Osteoblast (primary cell): ENCODE measurements around the gene CACFD1. TPM values are rescaled to one million over a fixed set of nuclear protein-coding genes. Genes with fewer than 3 reads are reported as not detected.

Experiments used
- DNase-seq: peaks from one replicate; pipeline ENCODE4 v3.0.0; 2011; ENCODE audit warnings: low spot score, mixed read lengths; ENCODE audit not compliant: insufficient read length; ENCODE audit errors: missing footprints
- H2AFZ ChIP-seq: 2 replicates; pipeline ENCODE4 v1.6.0; 2011; ENCODE audit warnings: mild to moderate bottlenecking, low read length
- H3K27ac ChIP-seq: 2 replicates; pipeline ENCODE4 v1.5.1; 2011; ENCODE audit warnings: mild to moderate bottlenecking, low read depth, low read length, moderate library complexity
- H3K27me3 ChIP-seq: 2 replicates; pipeline ENCODE4 v1.6.0; 2012; ENCODE audit warnings: mild to moderate bottlenecking, control low read depth, inconsistent platforms, low read length, moderate library complexity; ENCODE audit not compliant: insufficient read depth
- H3K36me3 ChIP-seq: 2 replicates; pipeline ENCODE4 v1.5.1; 2011; ENCODE audit warnings: mild to moderate bottlenecking, low read length, control low read depth, moderate library complexity; ENCODE audit not compliant: insufficient read depth
- H3K4me1 ChIP-seq: 2 replicates; pipeline ENCODE4 v1.5.1; 2011; ENCODE audit warnings: mild to moderate bottlenecking, low read length, control low read depth, moderate library complexity; ENCODE audit not compliant: insufficient read depth
- H3K4me2 ChIP-seq: 2 replicates; pipeline ENCODE4 v1.6.0; 2011; ENCODE audit warnings: mild to moderate bottlenecking, low read length; ENCODE audit not compliant: insufficient read depth
- H3K4me3 ChIP-seq: fragments of 200-600 bp; sonication (generic); 3 replicates; pipeline ENCODE4 v1.5.1; 2012; ENCODE audit warnings: mild to moderate bottlenecking, low read length, inconsistent platforms; ENCODE audit not compliant: insufficient read depth
- H3K79me2 ChIP-seq: 2 replicates; pipeline ENCODE4 v1.6.0; 2012; ENCODE audit warnings: mild to moderate bottlenecking, low read length, control low read depth, inconsistent platforms; ENCODE audit not compliant: insufficient read depth
- H3K9me3 ChIP-seq: 2 replicates; pipeline ENCODE4 v1.5.1; 2011; ENCODE audit warnings: low read depth, low read length, control low read depth
- H4K20me1 ChIP-seq: 2 replicates; pipeline ENCODE4 v1.6.0; 2012; ENCODE audit warnings: mild to moderate bottlenecking, low read length, control low read depth; ENCODE audit not compliant: insufficient read depth
- total RNA-seq: library from RNA; depleted of rRNA; stranded (reverse); fragments of >200 nt; gene quantifications from 2 replicates; pipeline ENCODE4 v1.2.3, GENCODE V29; 2012
- TF ChIP-seq, protein P1 (sequence below): IDR thresholded peaks from 2 replicates; pipeline ENCODE4 v1.5.1; 2011; ENCODE audit warnings: mild to moderate bottlenecking, low read depth, low read length, moderate library complexity; ENCODE audit errors: extremely low read depth

Gene CACFD1
- total RNA-seq, 1 donor: 9.0 TPM

DNA sequence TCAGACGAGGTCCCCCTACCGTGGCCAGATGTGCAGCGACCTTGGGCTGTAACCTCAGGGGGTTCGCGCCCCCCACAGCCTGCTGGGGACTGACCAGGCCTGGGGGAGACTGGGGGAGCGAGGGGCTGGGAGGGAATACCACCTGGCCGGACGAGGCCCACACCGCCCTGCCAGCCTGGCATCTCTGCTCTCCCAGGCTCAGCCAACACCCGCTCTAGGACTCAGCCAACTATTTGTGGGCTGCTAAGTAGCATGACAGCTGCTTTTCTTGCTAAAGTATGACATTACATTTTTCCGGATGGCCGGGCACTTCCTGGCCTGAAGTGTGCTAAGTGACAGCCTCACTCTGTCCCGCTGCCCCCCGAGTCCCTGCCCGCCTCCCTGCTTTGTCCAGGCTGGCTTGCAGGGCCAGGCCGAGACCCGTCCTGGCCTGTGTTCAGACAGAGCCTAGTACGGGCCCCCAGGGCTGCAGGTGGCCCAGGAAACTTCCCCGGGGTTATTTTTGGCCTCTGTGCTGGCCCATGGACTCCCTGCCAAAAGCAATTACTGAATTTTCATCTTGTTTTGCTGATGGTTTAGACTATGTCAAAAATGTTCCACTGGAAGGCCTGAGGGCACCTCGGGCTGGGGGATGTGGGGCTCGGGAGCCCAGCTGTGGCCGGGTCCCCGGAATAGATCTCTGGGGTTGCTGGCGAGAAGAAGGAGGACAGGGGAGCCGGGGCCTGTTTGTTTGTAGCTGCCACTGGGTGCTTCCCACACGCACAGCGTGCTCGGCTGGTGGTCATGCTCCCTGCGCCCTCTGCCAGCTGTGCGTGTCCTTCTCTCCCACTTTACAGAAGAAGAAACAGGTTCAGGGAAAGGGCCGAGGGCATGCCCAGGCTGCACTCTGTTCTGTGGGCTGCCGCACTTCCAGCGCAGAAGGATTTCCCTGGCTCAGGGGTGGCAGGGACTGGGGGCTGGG lies 32.6 kb downstream of the CACFD1 start:
- H3K4me2 ChIP-seq: peak overlapping the region; percentile 24

DNA sequence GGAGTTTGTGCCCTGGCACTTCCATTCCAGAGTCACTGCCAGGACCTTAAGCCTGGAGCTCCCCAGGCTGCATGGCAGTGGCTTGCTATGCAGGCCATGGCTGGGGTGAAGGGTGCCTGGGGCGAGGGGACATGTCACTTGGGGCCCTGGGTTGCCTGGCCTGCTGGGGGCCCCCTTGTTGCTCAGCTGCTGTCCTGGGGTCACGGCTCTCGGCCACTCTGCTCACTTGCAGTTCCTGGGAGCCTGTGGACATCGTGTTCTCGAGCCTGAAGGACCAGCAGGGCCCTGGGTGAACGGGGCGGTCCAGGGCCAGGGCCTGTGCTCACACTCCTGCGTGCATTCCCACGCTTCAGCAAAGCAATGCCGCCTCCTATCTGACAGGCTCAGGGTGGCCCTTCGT lies 33.6 kb downstream of the CACFD1 start:
- Histone ChIP-seq H2AFZ (no peak overlapping the region), H3K4me2 (no peak overlapping the region), H3K79me2 (no peaks in the 10 kb centered on the region), H3K27me3 (peaks cover 3% of the 10 kb centered on the region), H3K27ac (no peak overlapping the region), H3K9me3 (no peaks in the 10 kb centered on the region), H4K20me1 (no peaks in the 10 kb centered on the region), H3K36me3 (no peaks in the 10 kb centered on the region), H3K4me3 (no peak overlapping the region), H3K4me1 (peaks cover 12% of the 10 kb centered on the region)
- TF ChIP-seq, protein P1, sequence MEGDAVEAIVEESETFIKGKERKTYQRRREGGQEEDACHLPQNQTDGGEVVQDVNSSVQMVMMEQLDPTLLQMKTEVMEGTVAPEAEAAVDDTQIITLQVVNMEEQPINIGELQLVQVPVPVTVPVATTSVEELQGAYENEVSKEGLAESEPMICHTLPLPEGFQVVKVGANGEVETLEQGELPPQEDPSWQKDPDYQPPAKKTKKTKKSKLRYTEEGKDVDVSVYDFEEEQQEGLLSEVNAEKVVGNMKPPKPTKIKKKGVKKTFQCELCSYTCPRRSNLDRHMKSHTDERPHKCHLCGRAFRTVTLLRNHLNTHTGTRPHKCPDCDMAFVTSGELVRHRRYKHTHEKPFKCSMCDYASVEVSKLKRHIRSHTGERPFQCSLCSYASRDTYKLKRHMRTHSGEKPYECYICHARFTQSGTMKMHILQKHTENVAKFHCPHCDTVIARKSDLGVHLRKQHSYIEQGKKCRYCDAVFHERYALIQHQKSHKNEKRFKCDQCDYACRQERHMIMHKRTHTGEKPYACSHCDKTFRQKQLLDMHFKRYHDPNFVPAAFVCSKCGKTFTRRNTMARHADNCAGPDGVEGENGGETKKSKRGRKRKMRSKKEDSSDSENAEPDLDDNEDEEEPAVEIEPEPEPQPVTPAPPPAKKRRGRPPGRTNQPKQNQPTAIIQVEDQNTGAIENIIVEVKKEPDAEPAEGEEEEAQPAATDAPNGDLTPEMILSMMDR: no peak
- DNase-seq: peak; percentile 43

More for the DNA sequence above, 32.6 kb downstream of the CACFD1 start:
- H3K27me3 ChIP-seq: peaks cover 3% of the 10 kb centered on the region
- H3K36me3 ChIP-seq: no peaks in the 10 kb centered on the region
- no peak overlapping the region for H3K4me3 ChIP-seq
- peak overlapping the region; percentile 21 for H2AFZ ChIP-seq
- DNase-seq: peak; percentile 98
- no peaks in the 10 kb centered on the region for H3K9me3 ChIP-seq
- TF ChIP-seq, protein P1: no peak
- H4K20me1 ChIP-seq: no peaks in the 10 kb centered on the region
- H3K4me1 ChIP-seq: peaks cover 12% of the 10 kb centered on the region
- H3K27ac ChIP-seq: no peak overlapping the region
- H3K79me2 ChIP-seq: no peaks in the 10 kb centered on the region

DNA sequence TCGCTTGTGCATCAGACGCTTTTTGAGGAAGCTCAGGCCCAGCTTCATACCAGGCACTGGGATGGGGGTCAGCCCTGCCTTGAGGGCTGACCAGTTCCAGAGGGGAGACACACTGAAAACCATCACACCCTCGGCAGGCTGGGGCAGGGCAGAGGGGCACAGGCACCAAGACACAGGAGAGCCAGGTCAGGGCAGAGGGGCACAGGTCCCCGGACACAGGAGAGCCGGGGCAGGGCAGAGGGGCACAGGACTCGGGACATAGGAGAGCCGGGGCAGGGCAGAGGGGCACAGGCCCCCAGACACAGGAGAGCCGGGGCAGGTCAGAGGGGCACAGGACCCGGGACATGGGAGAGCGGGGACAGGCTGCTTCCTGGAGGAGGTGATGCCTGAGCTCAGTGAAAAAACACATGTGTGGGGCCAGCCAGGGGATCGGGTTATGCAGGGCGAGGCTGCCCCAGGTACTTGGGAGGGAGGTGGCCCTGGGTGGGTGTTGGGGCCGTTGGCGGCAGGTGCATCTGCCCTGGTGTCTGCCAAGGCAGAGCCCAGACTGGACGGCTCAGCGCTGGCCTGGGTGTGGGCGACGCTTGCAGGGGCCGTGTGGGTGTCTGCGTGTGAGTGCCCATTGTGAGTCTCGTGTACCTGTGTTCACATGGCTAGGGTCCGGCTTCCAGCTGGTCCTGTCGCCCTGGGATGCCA lies 34.2 kb downstream of the CACFD1 start:
- DNase-seq: peak; percentile 71
- H3K9me3 ChIP-seq: no peaks in the 10 kb centered on the region
- no peak overlapping the region for H3K4me2 ChIP-seq
- H3K4me3 ChIP-seq: no peak overlapping the region
- peaks cover 12% of the 10 kb centered on the region for H3K4me1 ChIP-seq
- no peaks in the 10 kb centered on the region for H4K20me1 ChIP-seq
- H3K79me2 ChIP-seq: no peaks in the 10 kb centered on the region
- no peak overlapping the region for H2AFZ ChIP-seq
- no peaks in the 10 kb centered on the region for H3K36me3 ChIP-seq
- no peak overlapping the region for H3K27ac ChIP-seq
- peaks cover 3% of the 10 kb centered on the region for H3K27me3 ChIP-seq
- TF ChIP-seq, protein P1: no peak
